ENCODE measurements around the gene ZMAT5.

DNA sequence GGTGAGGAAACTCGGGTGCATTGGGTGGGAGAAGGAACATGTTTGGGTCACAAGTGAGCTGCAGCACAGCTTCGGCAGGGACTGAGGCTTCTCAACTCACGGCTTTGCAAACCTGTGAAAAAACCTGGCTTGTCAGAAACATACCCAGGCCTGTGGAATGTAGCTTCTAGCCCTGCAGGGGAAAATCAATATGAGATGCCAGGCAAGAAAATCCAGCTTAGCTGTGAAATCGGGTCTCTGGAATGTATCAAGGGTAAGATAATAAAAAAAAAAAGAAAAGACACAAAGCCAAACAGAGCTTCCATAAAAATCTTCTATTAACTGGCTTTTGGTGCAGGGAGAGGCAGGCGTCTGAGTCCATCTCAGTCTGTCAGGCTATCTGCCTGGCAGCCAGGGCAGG lies 28.9 kb upstream of the ZMAT5 start:
- TF ChIP-seq, protein P1, sequence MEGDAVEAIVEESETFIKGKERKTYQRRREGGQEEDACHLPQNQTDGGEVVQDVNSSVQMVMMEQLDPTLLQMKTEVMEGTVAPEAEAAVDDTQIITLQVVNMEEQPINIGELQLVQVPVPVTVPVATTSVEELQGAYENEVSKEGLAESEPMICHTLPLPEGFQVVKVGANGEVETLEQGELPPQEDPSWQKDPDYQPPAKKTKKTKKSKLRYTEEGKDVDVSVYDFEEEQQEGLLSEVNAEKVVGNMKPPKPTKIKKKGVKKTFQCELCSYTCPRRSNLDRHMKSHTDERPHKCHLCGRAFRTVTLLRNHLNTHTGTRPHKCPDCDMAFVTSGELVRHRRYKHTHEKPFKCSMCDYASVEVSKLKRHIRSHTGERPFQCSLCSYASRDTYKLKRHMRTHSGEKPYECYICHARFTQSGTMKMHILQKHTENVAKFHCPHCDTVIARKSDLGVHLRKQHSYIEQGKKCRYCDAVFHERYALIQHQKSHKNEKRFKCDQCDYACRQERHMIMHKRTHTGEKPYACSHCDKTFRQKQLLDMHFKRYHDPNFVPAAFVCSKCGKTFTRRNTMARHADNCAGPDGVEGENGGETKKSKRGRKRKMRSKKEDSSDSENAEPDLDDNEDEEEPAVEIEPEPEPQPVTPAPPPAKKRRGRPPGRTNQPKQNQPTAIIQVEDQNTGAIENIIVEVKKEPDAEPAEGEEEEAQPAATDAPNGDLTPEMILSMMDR (conservative IDR thresholded peaks at IDR 0.05 in 1 of 2, IDR thresholded peaks at IDR 0.05 in 1 of 2; ENCODE audit: extremely low read depth in 1 of 2, insufficient read depth in 1 of 2, low read depth in 1 of 2, low read length in 2 of 2): no peak
- no peak for TF ChIP-seq EZH2 (IDR thresholded peaks at IDR 0.05; ENCODE audit: borderline replicate concordance, low read length)
